T-helper 22 cell (primary cell): ENCODE measurements around the gene STK24.
A peak's percentile ranks its signal among the peaks of the same experiment; 100 is the strongest.
"Not testable (repeated sequence)": the region's sequence is repeated elsewhere in the genome, so short reads cannot be mapped to it uniquely, and the experiment has no call there.

Source experiments
- DNase-seq: peaks from one replicate; pipeline ENCODE4 v3.0.0-alpha.2; 2020; ENCODE audit warnings: low read depth

Gene STK24

GRCh38 chr13:98581971-98582702 is 5.2 kb upstream of the STK24 start:
- no peak for DNase-seq

- DNase-seq = no peak
Observed at GRCh38 chr13:98581381-98581780, 4.5 kb upstream of the STK24 start.

- no peak for DNase-seq
Observed at GRCh38 chr13:98580420-98580819, 3.5 kb upstream of the STK24 start.

- no peak for DNase-seq
Observed at GRCh38 chr13:98577836-98578285, 954 bp upstream of the STK24 start.

- no peak for DNase-seq
Observed at GRCh38 chr13:98576200-98576945, 534 bp downstream of the STK24 start.

GRCh38 chr13:98575904-98576199 is 1.1 kb downstream of the STK24 start:
- no peak for DNase-seq

- DNase-seq = no peak
Observed at GRCh38 chr13:98575009-98575903, 1.7 kb downstream of the STK24 start.

GRCh38 chr13:98571955-98572662 is 4.8 kb downstream of the STK24 start:
- DNase-seq = peak; percentile 23

- DNase-seq = no peak
Observed at GRCh38 chr13:98570929-98571372, 6.0 kb downstream of the STK24 start.

- DNase-seq = not testable (repeated sequence)
Observed at GRCh38 chr13:98569494-98570367, 7.2 kb downstream of the STK24 start.

- DNase-seq = no peak
Observed at GRCh38 chr13:98568918-98569317, 8.0 kb downstream of the STK24 start.

GRCh38 chr13:98567140-98567539 is 9.8 kb downstream of the STK24 start:
- no peak for DNase-seq

- no peak for DNase-seq
Observed at GRCh38 chr13:98565726-98566565, 11.0 kb downstream of the STK24 start.

- DNase-seq = no peak
Observed at GRCh38 chr13:98564204-98564603, 12.7 kb downstream of the STK24 start.

- DNase-seq = peak; percentile 41
Observed at GRCh38 chr13:98563071-98563470, 13.8 kb downstream of the STK24 start.

GRCh38 chr13:98559169-98559568 is 17.7 kb downstream of the STK24 start:
- DNase-seq = no peak

- no peak for DNase-seq
Observed at GRCh38 chr13:98557937-98558792, 18.7 kb downstream of the STK24 start.

GRCh38 chr13:98556968-98557631 is 19.8 kb downstream of the STK24 start:
- peak; percentile 71 for DNase-seq
